Middle frontal gyrus (tissue), 1 donor: ENCODE data around the gene FGG.
"Not testable (repeated sequence)": the region's sequence is repeated elsewhere in the genome, so short reads cannot be mapped to it uniquely, and the experiment has no call there.

Experiments
- DNase-seq: peaks from one replicate; pipeline ENCODE4 v3.0.0-alpha.2; 2015; ENCODE audit warnings: low spot score; ENCODE audit errors: extremely low spot score

Gene FGG

GRCh38 chr4:154611833-154612232 is 623 bp downstream of the FGG start:
- no peak for DNase-seq

- no peak for DNase-seq
Observed at GRCh38 chr4:154610582-154610981, 1.9 kb downstream of the FGG start.

GRCh38 chr4:154609532-154609931 is 2.9 kb downstream of the FGG start:
- no peak for DNase-seq

GRCh38 chr4:154608361-154609252 is 3.8 kb downstream of the FGG start:
- DNase-seq, result no peak

GRCh38 chr4:154606728-154607723 is 5.4 kb downstream of the FGG start:
- no peak for DNase-seq

- DNase-seq, result no peak
Observed at GRCh38 chr4:154604696-154605200, 7.7 kb downstream of the FGG start.

GRCh38 chr4:154603033-154603943 is 9.2 kb downstream of the FGG start:
- DNase-seq, result no peak

GRCh38 chr4:154602404-154603020 is 9.9 kb downstream of the FGG start:
- no peak for DNase-seq

GRCh38 chr4:154597798-154598774 is 14.4 kb downstream of the FGG start:
- no peak for DNase-seq

- not testable (repeated sequence) for DNase-seq
Observed at GRCh38 chr4:154597281-154597680, 15.2 kb downstream of the FGG start.

- no peak for DNase-seq
Observed at GRCh38 chr4:154595807-154596206, 16.6 kb downstream of the FGG start.

- DNase-seq, result not testable (repeated sequence)
Observed at GRCh38 chr4:154594343-154594742, 18.1 kb downstream of the FGG start.

GRCh38 chr4:154593868-154594267 is 18.6 kb downstream of the FGG start:
- DNase-seq, result no peak

- no peak for DNase-seq
Observed at GRCh38 chr4:154591890-154592289, 20.6 kb downstream of the FGG start.

GRCh38 chr4:154590329-154591006 is 22.0 kb downstream of the FGG start, which contains the start of gene FGA:
FGA (minus strand) TSS chr4:154590742; CDS start chr4:154590687, 55 bp downstream.
- no peak for DNase-seq

- DNase-seq, result no peak
Observed at GRCh38 chr4:154589296-154590197, 22.9 kb downstream of the FGG start.

- DNase-seq, result no peak
Observed at GRCh38 chr4:154588198-154588597, 24.3 kb downstream of the FGG start.
